A549 treated with dexamethasone at 1 μM for 4 hours (cell line): ENCODE data around the gene ANKRD34C. TPM values are rescaled to one million over a fixed set of nuclear protein-coding genes. Genes with fewer than 3 reads are reported as not detected.

Experiments
- total RNA-seq: library from RNA; stranded (reverse); fragments of 200-300 nt; extraction: Qiagen RNA extraction; gene quantifications from 5 replicates; pipeline ENCODE4 v1.2.3, GENCODE V29; 2022

Gene ANKRD34C
- total RNA-seq = not detected in 5 replicates

DNA sequence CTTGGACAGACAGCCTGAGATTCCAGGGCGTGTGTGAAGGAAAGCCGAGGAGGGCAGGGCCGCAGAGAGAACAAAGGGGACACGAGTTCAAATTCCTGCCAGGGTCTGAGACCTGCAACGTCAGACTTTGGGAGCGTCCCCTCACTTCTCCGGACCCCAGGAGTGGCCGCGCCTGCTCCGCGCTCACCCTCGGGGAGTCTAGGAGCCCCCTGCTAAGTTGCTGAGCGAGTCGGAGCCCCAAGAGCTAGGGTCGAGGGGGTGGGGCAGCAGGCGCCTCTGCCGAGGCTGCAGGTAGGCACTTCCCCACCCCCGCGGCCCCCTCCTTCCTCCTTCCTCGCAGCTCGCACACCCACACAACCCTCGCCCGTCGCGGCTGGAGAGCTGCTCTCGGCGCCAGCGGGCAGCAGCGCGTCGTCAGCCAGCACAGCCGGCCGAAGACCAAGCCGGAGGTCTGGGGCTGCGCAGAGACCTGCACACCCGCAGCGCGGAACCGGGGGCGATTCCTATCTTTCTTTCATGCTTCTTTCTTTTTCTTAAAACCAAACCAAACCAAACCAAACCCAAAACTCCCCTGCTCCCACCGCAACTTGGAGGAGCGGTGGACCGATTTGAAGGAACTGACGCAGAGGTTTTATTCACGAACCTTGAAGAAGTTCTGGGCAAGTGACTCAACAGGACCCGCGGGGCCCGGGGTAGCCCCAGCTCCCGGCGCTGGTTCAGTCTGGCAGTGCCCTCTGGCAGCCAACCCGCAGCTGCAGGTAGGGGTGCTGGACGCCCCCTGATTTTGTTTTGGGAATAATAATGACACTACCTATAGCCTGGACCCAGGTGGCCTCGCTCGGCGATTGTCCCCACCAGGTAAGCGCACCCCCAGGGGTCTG is at the start of gene ANKRD34C:
Gene ANKRD34C (plus strand): TSS at position 352 of the 881 bp plus-strand sequence. CDS start 10,563 bp downstream, outside the sequence.

DNA sequence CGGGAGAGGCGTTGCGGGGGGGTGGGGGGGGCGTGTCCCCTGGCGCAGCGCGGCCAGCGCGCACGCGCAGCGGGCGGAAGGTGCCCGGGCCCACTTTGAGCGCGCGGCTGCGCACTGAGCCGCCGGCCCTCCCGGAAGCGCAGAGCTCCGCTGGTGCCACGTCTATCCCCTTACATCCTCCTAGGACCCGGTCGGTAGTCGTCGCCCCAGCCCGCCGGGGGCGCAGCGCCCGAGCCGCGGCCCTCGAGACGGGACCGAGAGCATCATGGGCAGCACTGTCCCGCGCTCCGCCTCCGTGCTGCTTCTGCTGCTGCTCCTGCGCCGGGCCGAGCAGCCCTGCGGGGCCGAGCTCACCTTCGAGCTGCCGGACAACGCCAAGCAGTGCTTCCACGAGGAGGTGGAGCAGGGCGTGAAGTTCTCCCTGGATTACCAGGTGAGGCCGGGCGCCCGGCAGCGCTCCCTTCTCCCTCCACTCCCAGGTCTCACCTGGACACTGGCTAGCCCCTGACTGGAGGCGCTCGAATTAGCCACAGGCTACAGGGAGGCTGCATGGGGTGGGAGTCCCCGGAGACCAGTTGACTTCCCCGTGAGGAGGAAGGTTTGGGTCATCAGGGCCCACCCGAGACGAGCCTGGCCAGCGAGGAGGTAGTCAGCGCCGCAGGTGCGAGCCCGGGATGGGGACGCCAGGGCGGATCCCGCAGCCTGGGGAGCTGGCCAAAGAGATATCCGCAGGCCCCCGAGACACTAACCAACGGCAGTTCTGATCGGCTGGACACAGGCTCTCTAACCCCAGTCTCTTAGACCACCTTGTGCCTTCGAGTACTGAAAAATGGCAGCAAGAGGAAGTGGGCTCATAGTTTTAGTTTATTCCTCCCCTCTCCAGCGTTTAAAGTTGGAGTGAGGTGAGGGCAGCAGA is 28.7 kb downstream of the ANKRD34C start, which contains the start of gene TMED3:
Gene TMED3 (plus strand): TSS at position 128 of the 916 bp plus-strand sequence. CDS start 138 bp downstream, at position 266.

Other genes with a start within 250 kb of the ANKRD34C start
- 0.19 to 0.34 TPM (median 0.25 TPM) in 5 replicates for gene RASGRF1, start 191.9 kb upstream of the ANKRD34C start, total RNA-seq
- 155 to 185 TPM (median 176 TPM) in 5 replicates for gene TMED3, start 28.4 kb downstream of the ANKRD34C start, total RNA-seq
- gene MINAR1, start 149.6 kb downstream of the ANKRD34C start, total RNA-seq = 0.41 to 0.59 TPM (median 0.53 TPM) in 5 replicates